Panc1 (cell line): ENCODE data around the gene PARP8.

Source experiments
- CTCF ChIP-seq: fragments of 450-650 bp; IDR thresholded peaks from 2 replicates; pipeline ENCODE4 v1.5.1; 2017; ENCODE audit warnings: mild to moderate bottlenecking
- POLR2AphosphoS5 ChIP-seq: IDR thresholded peaks from 2 replicates; pipeline ENCODE4 v1.6.1; 2012; ENCODE audit warnings: mild to moderate bottlenecking, low read depth, low read length, moderate library complexity
- REST ChIP-seq, 2 experiments: IDR thresholded peaks; 2 replicates each; pipeline ENCODE4 v1.6.1; 2011 to 2012; ENCODE audit warnings: low read depth in 2 of 2, control low read depth in 1 of 2, low read length in 1 of 2, mild to moderate bottlenecking in 1 of 2, moderate library complexity in 1 of 2; ENCODE audit not compliant: insufficient read depth in 1 of 2
- SIN3A ChIP-seq: IDR thresholded peaks from 2 replicates; pipeline ENCODE4 v1.6.1; 2012; ENCODE audit warnings: low read depth, mild to moderate bottlenecking, low read length, moderate library complexity, borderline replicate concordance; ENCODE audit not compliant: insufficient read depth
- TCF7L2 ChIP-seq: IDR thresholded peaks from 2 replicates; pipeline ENCODE4 v1.6.1; 2011; ENCODE audit warnings: mild to moderate bottlenecking, low read depth, low read length, inconsistent platforms

DNA sequence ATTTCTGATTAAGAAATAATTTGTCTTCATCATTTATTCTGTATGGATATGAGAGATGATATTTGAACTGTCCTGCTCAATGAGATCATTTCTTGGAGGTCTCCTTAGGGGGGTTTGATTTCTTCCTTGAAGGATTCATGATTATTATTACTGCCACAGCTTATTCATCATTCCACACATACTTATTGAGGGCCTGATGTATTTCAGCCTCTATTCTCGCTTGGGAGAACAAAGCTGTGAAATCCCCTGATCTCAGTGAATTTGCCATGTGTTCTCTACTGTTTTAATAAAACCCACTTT lies 36.9 kb downstream of the PARP8 start:
- TF ChIP-seq CTCF (no peak), POLR2AphosphoS5 (no peak), TCF7L2 (no peak), REST (IDR thresholded peaks at IDR 0.05; ENCODE audit: insufficient read depth in 1 of 2, low read depth in 2 of 2, low read length in 1 of 2) (no peak), SIN3A (no peak)
